HG03558 (cell line): Measurements from ENCODE around the gene SH2D5.
"Not testable (repeated sequence)": the region's sequence is repeated elsewhere in the genome, so short reads cannot be mapped to it uniquely, and the experiment has no call there.

ENCODE experiments used
- ATAC-seq: cut with Tn5 transposase; IDR thresholded peaks from one replicate; pipeline ENCODE4 v1.9.1; 2021; ENCODE audit warnings: moderate number of reproducible peaks; ENCODE audit not compliant: unreplicated experiment; ENCODE audit errors: extremely low read depth

SH2D5 gene

GRCh38 chr1:20729155-20729931 is 3.2 kb downstream of the SH2D5 start:
- no peak for ATAC-seq

GRCh38 chr1:20728371-20729154 is 3.9 kb downstream of the SH2D5 start:
- ATAC-seq = no peak

- ATAC-seq = no peak
These were observed 4.7 kb downstream of the SH2D5 start for GRCh38 chr1:20727746-20728316.

GRCh38 chr1:20726932-20727745 is 5.4 kb downstream of the SH2D5 start:
- ATAC-seq = no peak

GRCh38 chr1:20726118-20726911 is 6.2 kb downstream of the SH2D5 start:
- no peak for ATAC-seq

GRCh38 chr1:20725189-20726117 is 7.0 kb downstream of the SH2D5 start:
- no peak for ATAC-seq

- ATAC-seq = no peak
These were observed 7.9 kb downstream of the SH2D5 start for GRCh38 chr1:20724364-20725188.

- no peak for ATAC-seq
These were observed 8.8 kb downstream of the SH2D5 start for GRCh38 chr1:20723537-20724363.

GRCh38 chr1:20723159-20723536 is 9.4 kb downstream of the SH2D5 start:
- no peak for ATAC-seq

- no peak for ATAC-seq
These were observed 11.1 kb downstream of the SH2D5 start for GRCh38 chr1:20721117-20722061.

GRCh38 chr1:20720631-20721091 is 11.8 kb downstream of the SH2D5 start:
- no peak for ATAC-seq

GRCh38 chr1:20719871-20720620 is 12.5 kb downstream of the SH2D5 start:
- no peak for ATAC-seq

GRCh38 chr1:20719261-20719660 is 13.2 kb downstream of the SH2D5 start:
- ATAC-seq = no peak

GRCh38 chr1:20718343-20718882 is 14.1 kb downstream of the SH2D5 start:
- not testable (repeated sequence) for ATAC-seq
